Activated T-cell treated with anti-CD3 and anti-CD28 coated beads, Interleukin-2, amount 50 U/mL, for 72 hours (primary cell): Measurements from ENCODE around the gene ASPHD1. TPM values are rescaled to one million over a fixed set of nuclear protein-coding genes. Genes with fewer than 3 reads are reported as not detected.
"Not testable (repeated sequence)": the region's sequence is repeated elsewhere in the genome, so short reads cannot be mapped to it uniquely, and the experiment has no call there.

Source experiments
- ATAC-seq, 2 donors: fragments of 150-1000 bp; cut with Tn5 transposase; replicated peaks in 1 of 2; 2 replicates each; pipeline ENCODE4 v1.10.0; 2021; ENCODE audit warnings: moderate library complexity in 2 of 2, mild to moderate bottlenecking in 1 of 2
- DNase-seq, 2 donors: peaks; one replicate each; pipeline ENCODE4 v3.0.0; 2021 to 2022; ENCODE audit warnings: mixed read lengths in 1 of 2
- H3K27ac Mint-ChIP-seq: one replicate; pipeline ENCODE4 v1.8.0; 2022; ENCODE audit warnings: mild to moderate bottlenecking, moderate library complexity, mixed read lengths
- H3K27me3 Mint-ChIP-seq: one replicate; pipeline ENCODE4 v1.8.0; 2022; ENCODE audit warnings: low read depth, mixed read lengths
- H3K36me3 Mint-ChIP-seq, 2 donors: one replicate each; pipeline ENCODE4 v1.8.0; 2022; ENCODE audit warnings: mixed read lengths in 2 of 2, mild to moderate bottlenecking in 1 of 2; ENCODE audit not compliant: insufficient read depth in 2 of 2
- H3K4me1 Mint-ChIP-seq: one replicate; pipeline ENCODE4 v1.8.0; 2022; ENCODE audit warnings: low read depth, mixed read lengths
- H3K4me3 Mint-ChIP-seq, 2 donors: one replicate each; pipeline ENCODE4 v1.8.0; 2022; ENCODE audit warnings: mild to moderate bottlenecking in 2 of 2, mixed read lengths in 2 of 2, moderate library complexity in 2 of 2
- H3K9me3 Mint-ChIP-seq, 2 donors: one replicate each; pipeline ENCODE4 v1.8.0; 2022; ENCODE audit warnings: mixed read lengths in 2 of 2
- total RNA-seq, 2 donors: library from RNA; stranded (reverse); gene quantifications; one replicate each; pipeline ENCODE4 v1.2.3, GENCODE V29; 2022

ASPHD1 gene
- total RNA-seq, 2 donors from 2014 or later: 0.82 to 0.93 TPM

- Mint-ChIP-seq H3K27ac (no peak overlapping the region), H3K27me3 (no peaks in the 10 kb centered on the region), H3K9me3 (no peaks in the 10 kb centered on the region), H3K4me1 (peaks cover 11% of the 10 kb centered on the region), H3K4me3 (no peak overlapping the region), H3K36me3 (no peaks in the 10 kb centered on the region)
- DNase-seq (no peak), ATAC-seq (no peak)
Observed at GRCh38 chr16:29904947-29905346, 4.7 kb downstream of the ASPHD1 start.

DNA sequence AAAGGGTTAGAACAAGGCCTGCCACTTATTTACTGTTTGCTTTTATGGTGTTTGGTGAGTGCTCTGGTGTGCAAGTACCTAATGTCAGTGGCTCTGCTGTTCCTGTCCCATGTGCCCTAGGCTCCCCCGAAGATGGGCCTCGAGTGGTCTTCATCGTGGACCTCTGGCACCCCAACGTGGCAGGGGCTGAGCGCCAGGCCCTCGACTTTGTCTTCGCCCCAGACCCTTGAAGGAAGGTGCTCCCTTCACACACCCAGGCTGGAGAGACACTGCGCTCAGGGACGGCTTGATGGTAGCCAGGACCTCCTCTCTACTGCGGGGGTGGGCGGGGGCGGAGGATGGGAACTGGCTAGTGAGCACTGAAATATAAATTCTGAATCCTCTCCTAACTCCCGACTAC lies 5.4 kb downstream of the ASPHD1 start:
- no peak for DNase-seq
- Mint-ChIP-seq H3K9me3 (no peaks in the 10 kb centered on the region), H3K27me3 (no peaks in the 10 kb centered on the region), H3K36me3 (no peaks in the 10 kb centered on the region), H3K27ac (no peak overlapping the region), H3K4me3 (no peak overlapping the region), H3K4me1 (peaks cover 7% of the 10 kb centered on the region)
- no peak for ATAC-seq

- Mint-ChIP-seq H3K27me3 (no peaks in the 10 kb centered on the region), H3K36me3 (no peaks in the 10 kb centered on the region), H3K4me1 (peaks cover 4% of the 10 kb centered on the region), H3K4me3 (no peak overlapping the region), H3K9me3 (no peaks in the 10 kb centered on the region), H3K27ac (no peak overlapping the region)
- no peak for ATAC-seq
- no peak for DNase-seq
Observed at GRCh38 chr16:29906520-29907244, 6.4 kb downstream of the ASPHD1 start.

GRCh38 chr16:29907973-29908372 lies 7.7 kb downstream of the ASPHD1 start:
- no peaks in the 10 kb centered on the region for H3K36me3 Mint-ChIP-seq
- no peaks in the 10 kb centered on the region for H3K27me3 Mint-ChIP-seq
- ATAC-seq (no peak), DNase-seq (no peak)
- no peaks in the 10 kb centered on the region for H3K9me3 Mint-ChIP-seq
- peaks cover 4% of the 10 kb centered on the region for H3K4me1 Mint-ChIP-seq
- H3K4me3 Mint-ChIP-seq: no peak overlapping the region
- H3K27ac Mint-ChIP-seq: no peak overlapping the region

DNA sequence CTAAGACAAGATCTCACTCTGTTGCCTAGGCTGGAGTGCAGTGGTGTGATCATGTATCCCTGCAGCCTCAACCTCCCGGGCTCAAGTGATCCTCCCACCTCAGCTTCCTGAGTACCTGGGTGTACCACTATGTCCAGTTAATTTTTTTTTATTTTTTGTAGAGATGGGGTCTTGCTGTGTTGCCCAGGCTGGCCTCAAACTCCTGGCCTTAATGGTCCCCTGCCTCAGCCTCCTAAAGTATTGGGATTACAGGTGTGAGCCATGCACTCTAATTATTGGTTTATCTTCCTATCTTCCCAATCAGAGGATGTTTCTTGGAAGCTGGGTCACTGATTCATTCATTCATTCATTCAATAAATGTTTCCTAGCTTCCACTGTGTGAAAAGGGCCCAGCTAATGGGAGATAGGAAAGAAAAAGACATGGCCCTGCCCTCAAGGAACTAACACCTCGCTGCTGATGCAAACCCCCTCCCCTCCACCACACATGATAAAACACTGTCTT lies 8.5 kb downstream of the ASPHD1 start:
- no peak overlapping the region for H3K4me3 Mint-ChIP-seq
- H3K4me1 Mint-ChIP-seq: no peaks in the 10 kb centered on the region
- H3K27me3 Mint-ChIP-seq: no peaks in the 10 kb centered on the region
- ATAC-seq (no peak), DNase-seq (no peak)
- H3K27ac Mint-ChIP-seq: no peak overlapping the region
- H3K9me3 Mint-ChIP-seq: no peaks in the 10 kb centered on the region
- H3K36me3 Mint-ChIP-seq: no peaks in the 10 kb centered on the region

DNA sequence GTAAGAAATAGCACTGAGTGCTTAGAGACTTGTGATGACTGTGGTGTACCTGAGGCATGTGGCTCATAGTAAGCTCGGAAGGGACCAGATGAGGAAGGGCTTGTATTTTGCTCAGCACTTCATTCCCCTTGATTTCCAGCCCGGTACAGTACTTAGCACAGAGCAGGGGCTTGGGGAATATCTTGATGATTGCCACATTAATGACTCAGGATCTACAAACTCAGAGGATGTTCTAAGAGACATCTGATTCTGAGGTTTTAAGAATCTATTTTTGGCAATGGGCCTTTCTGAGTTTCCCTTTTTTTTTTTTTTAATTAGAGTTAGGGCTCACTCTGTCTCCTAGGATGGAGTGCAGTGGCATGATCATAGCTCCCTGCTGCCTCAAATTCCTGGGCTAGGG lies 9.1 kb downstream of the ASPHD1 start:
- Mint-ChIP-seq H3K9me3 (no peaks in the 10 kb centered on the region), H3K27ac (no peak overlapping the region), H3K4me1 (no peaks in the 10 kb centered on the region), H3K4me3 (no peak overlapping the region), H3K36me3 (no peaks in the 10 kb centered on the region), H3K27me3 (no peaks in the 10 kb centered on the region)
- DNase-seq: no peak
- ATAC-seq: no peak

- ATAC-seq, H3K9me3 Mint-ChIP-seq, H3K36me3 Mint-ChIP-seq: not testable (repeated sequence)
Observed at GRCh38 chr16:29909851-29910250, 9.6 kb downstream of the ASPHD1 start.

DNA sequence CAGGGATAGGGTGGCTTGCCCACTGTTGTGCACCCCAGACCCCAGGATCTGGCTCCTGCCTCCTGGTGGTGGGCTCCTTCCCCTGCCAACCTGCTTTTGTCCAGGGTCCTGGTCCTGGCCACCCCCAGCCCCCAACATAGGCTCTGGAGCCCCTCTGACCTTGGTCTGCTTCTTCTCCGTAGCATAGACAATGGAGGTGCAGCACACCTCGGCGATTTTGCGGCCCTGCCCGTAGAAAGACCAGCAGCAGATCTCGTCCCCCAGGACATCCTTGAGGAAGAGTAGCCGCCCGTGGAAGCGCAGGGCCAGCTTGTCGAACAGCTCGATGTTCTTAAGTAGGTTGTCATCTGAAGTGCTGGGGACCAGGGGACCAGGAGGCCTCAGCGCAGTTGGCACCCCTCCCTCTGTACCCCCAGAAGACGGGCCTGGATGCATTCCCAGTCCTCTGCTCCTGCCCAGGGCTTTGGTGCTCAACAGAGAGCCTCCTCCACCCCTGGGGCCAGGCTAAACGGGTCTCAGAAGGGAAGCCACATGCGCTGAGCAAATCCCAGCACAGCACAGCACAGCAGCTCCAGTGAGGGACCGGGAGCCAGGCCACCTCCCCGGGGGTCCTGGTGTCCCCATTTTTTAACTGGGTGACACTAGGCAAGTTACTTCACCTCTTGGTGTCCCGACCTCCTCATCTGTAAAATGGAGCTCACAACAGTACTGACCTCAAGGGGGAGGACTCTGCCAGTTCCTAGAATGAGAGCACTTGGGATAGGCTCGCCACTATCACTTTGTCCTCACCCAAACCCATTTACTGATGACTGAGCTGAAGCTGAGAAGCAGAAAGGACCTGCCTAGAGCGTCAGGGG lies 10.8 kb downstream of the ASPHD1 start:
- H3K4me3 Mint-ChIP-seq: no peak overlapping the region
- no peaks in the 10 kb centered on the region for H3K27me3 Mint-ChIP-seq
- no peak overlapping the region for H3K27ac Mint-ChIP-seq
- DNase-seq: no peak
- H3K9me3 Mint-ChIP-seq: no peaks in the 10 kb centered on the region
- peaks cover 0 to 1% of the 10 kb centered on the region in 2 donors for H3K36me3 Mint-ChIP-seq
- H3K4me1 Mint-ChIP-seq: no peaks in the 10 kb centered on the region
- no peak for ATAC-seq

More at GRCh38 chr16:29909851-29910250, 9.6 kb downstream of the ASPHD1 start:
- H3K27ac Mint-ChIP-seq, H3K27me3 Mint-ChIP-seq, H3K4me3 Mint-ChIP-seq, H3K4me1 Mint-ChIP-seq, DNase-seq: not testable (repeated sequence)

- no peak for DNase-seq
- H3K9me3 Mint-ChIP-seq: no peaks in the 10 kb centered on the region
- H3K4me1 Mint-ChIP-seq: no peaks in the 10 kb centered on the region
- H3K27me3 Mint-ChIP-seq: no peaks in the 10 kb centered on the region
- no peak for ATAC-seq
- H3K36me3 Mint-ChIP-seq: peaks cover 0 to 1% of the 10 kb centered on the region in 2 donors
- no peak overlapping the region for H3K4me3 Mint-ChIP-seq
- H3K27ac Mint-ChIP-seq: no peak overlapping the region
Observed at GRCh38 chr16:29911676-29912010, 11.4 kb downstream of the ASPHD1 start.

GRCh38 chr16:29912087-29912486 lies 11.8 kb downstream of the ASPHD1 start:
- Mint-ChIP-seq H3K36me3 (peaks cover 0 to 3% of the 10 kb centered on the region in 2 donors), H3K4me3 (no peak overlapping the region), H3K27ac (no peak overlapping the region), H3K4me1 (no peaks in the 10 kb centered on the region), H3K9me3 (no peaks in the 10 kb centered on the region), H3K27me3 (no peaks in the 10 kb centered on the region)
- DNase-seq (no peak), ATAC-seq (no peak)

GRCh38 chr16:29913514-29913913 lies 13.2 kb downstream of the ASPHD1 start:
- Mint-ChIP-seq H3K27ac (no peak overlapping the region), H3K4me1 (no peaks in the 10 kb centered on the region), H3K36me3 (peaks cover 0 to 5% of the 10 kb centered on the region in 2 donors), H3K9me3 (no peaks in the 10 kb centered on the region), H3K4me3 (no peak overlapping the region), H3K27me3 (no peaks in the 10 kb centered on the region)
- ATAC-seq (no peak), DNase-seq (no peak)

DNA sequence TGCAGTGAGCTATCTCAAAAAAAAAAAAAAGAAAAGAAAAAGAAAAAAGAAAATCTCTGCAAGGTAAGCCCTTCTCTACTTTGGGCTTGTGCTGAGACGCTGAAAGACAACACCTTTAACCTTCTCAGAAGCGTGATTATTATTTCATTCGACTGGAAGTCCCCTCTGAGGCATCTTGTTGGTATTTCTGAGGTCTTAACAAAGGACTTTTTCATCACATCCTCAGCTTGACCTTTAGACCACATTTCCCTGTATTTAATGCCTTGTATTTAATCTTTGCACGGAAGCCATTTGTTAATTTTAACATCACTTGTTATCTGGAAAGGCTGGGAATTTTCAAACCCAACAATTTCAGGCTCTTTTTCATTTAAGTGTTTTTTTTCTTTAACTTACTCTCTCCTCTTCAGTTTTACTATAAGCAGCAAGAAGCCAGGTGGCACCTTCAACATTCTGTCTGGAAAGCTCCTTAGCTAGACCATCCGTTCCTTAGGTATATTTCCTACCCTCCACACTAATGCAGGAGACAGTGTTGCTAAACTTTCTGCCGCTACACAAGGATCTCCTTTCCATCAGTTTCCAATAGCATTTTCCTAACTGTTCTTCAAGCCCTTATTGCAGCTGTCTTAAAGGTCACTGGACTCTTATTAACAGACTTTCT lies 15.4 kb downstream of the ASPHD1 start:
- H3K9me3 Mint-ChIP-seq: no peaks in the 10 kb centered on the region
- H3K4me3 Mint-ChIP-seq: no peak overlapping the region
- peak overlapping the region; percentile 93 for H3K27ac Mint-ChIP-seq
- no peak for DNase-seq
- no peak for ATAC-seq
- peaks cover 3 to 11% of the 10 kb centered on the region in 2 donors for H3K36me3 Mint-ChIP-seq
- no peaks in the 10 kb centered on the region for H3K27me3 Mint-ChIP-seq
- peaks cover 5% of the 10 kb centered on the region for H3K4me1 Mint-ChIP-seq

GRCh38 chr16:29916979-29917378 lies 16.7 kb downstream of the ASPHD1 start:
- H3K4me3 Mint-ChIP-seq: no peak overlapping the region
- no peaks in the 10 kb centered on the region for H3K27me3 Mint-ChIP-seq
- no peak for DNase-seq
- ATAC-seq: no peak
- H3K36me3 Mint-ChIP-seq: peaks cover 3 to 17% of the 10 kb centered on the region in 2 donors
- H3K9me3 Mint-ChIP-seq: no peaks in the 10 kb centered on the region
- peaks cover 15% of the 10 kb centered on the region for H3K4me1 Mint-ChIP-seq
- no peak overlapping the region for H3K27ac Mint-ChIP-seq
